Astrocyte (in vitro differentiated cells and primary cell): ENCODE measurements around the gene MMRN2. TPM values are rescaled to one million over a fixed set of nuclear protein-coding genes. Genes with fewer than 3 reads are reported as not detected.

ENCODE experiments used
- DNase-seq: peaks from one replicate; pipeline ENCODE4 v3.0.0-alpha.2; 2010; ENCODE audit warnings: low read depth
- FAIRE-seq: peaks from 2 replicates; lab custom pipeline; 2011; peaks lifted over from hg19 to GRCh38; lab: Jason Lieb, UNC
- H2AFZ ChIP-seq: 2 replicates; pipeline ENCODE4 v1.6.0; 2012; ENCODE audit warnings: low read depth, low read length, inconsistent platforms
- H3K27ac ChIP-seq: 2 replicates; pipeline ENCODE4 v1.5.1; 2011; ENCODE audit warnings: low read depth, low read length, inconsistent platforms
- H3K27me3 ChIP-seq: 2 replicates; pipeline ENCODE4 v1.6.0; 2011; ENCODE audit warnings: low read length, inconsistent platforms; ENCODE audit not compliant: insufficient read depth
- H3K36me3 ChIP-seq: 2 replicates; pipeline ENCODE4 v1.5.1; 2011; ENCODE audit warnings: low read length, inconsistent platforms; ENCODE audit not compliant: insufficient read depth
- H3K4me1 ChIP-seq: 2 replicates; pipeline ENCODE4 v1.5.1; 2011; ENCODE audit warnings: low read length, inconsistent platforms; ENCODE audit not compliant: insufficient read depth
- H3K4me2 ChIP-seq: 2 replicates; pipeline ENCODE4 v1.6.0; 2012; ENCODE audit warnings: low read length, inconsistent platforms
- H3K4me3 ChIP-seq: 2 replicates; pipeline ENCODE4 v1.5.1; 2011; ENCODE audit warnings: low read depth, mild to moderate bottlenecking, low read length, inconsistent platforms; ENCODE audit not compliant: insufficient read depth
- H3K79me2 ChIP-seq: 2 replicates; pipeline ENCODE4 v1.6.0; 2012; ENCODE audit warnings: mild to moderate bottlenecking, low read length, inconsistent platforms; ENCODE audit not compliant: insufficient read depth
- H3K9ac ChIP-seq: 2 replicates; pipeline ENCODE4 v1.6.0; 2012; ENCODE audit warnings: mild to moderate bottlenecking, low read length, inconsistent platforms
- H3K9me3 ChIP-seq: 2 replicates; pipeline ENCODE4 v1.5.1; 2012; ENCODE audit warnings: low read depth, mild to moderate bottlenecking, low read length, inconsistent platforms; ENCODE audit not compliant: insufficient read depth
- H4K20me1 ChIP-seq: 2 replicates; pipeline ENCODE4 v1.6.0; 2012; ENCODE audit warnings: low read length, inconsistent platforms; ENCODE audit not compliant: insufficient read depth
- H3K27ac Mint-ChIP-seq: one replicate; pipeline ENCODE4 v1.8.0; 2021; ENCODE audit warnings: mild to moderate bottlenecking, mixed read lengths; ENCODE audit not compliant: unreplicated experiment
- H3K27me3 Mint-ChIP-seq: one replicate; pipeline ENCODE4 v1.8.0; 2021; ENCODE audit warnings: low read depth, mixed read lengths; ENCODE audit not compliant: unreplicated experiment
- H3K36me3 Mint-ChIP-seq: one replicate; pipeline ENCODE4 v1.8.0; 2021; ENCODE audit warnings: low read depth, mixed read lengths; ENCODE audit not compliant: unreplicated experiment
- H3K4me1 Mint-ChIP-seq: one replicate; pipeline ENCODE4 v1.8.0; 2021; ENCODE audit warnings: low read depth, mixed read lengths; ENCODE audit not compliant: unreplicated experiment
- H3K4me3 Mint-ChIP-seq: one replicate; pipeline ENCODE4 v1.8.0; 2021; ENCODE audit warnings: mild to moderate bottlenecking, moderate library complexity, mixed read lengths; ENCODE audit not compliant: unreplicated experiment
- H3K9me3 Mint-ChIP-seq: one replicate; pipeline ENCODE4 v1.8.0; 2021; ENCODE audit warnings: mild to moderate bottlenecking, mixed read lengths; ENCODE audit not compliant: unreplicated experiment
- CTCF ChIP-seq: IDR thresholded peaks from 2 replicates; pipeline ENCODE4 v1.5.1; 2011; ENCODE audit warnings: low read depth, mild to moderate bottlenecking, inconsistent platforms, low read length, moderate library complexity; ENCODE audit not compliant: insufficient read depth
- EZH2 ChIP-seq: IDR thresholded peaks from 2 replicates; pipeline ENCODE4 v1.6.1; 2012; ENCODE audit warnings: mild to moderate bottlenecking, low read length, inconsistent platforms; ENCODE audit not compliant: insufficient read depth
- total RNA-seq: library from RNA; stranded (reverse); gene quantifications from 2 replicates; pipeline ENCODE4 v1.2.1, GENCODE V29; 2021

Gene MMRN2
- total RNA-seq, 1 donor from 2014 or later, result 0.27 TPM

GRCh38 chr10:86961481-86962091, 4.2 kb upstream of the MMRN2 start:
- Mint-ChIP-seq H3K4me3 (no peak overlapping the region), H3K9me3 (no peaks in the 10 kb centered on the region), H3K27ac (no peak overlapping the region), H3K27me3 (peaks cover 5% of the 10 kb centered on the region), H3K36me3 (peaks cover 3% of the 10 kb centered on the region), H3K4me1 (peaks cover 11% of the 10 kb centered on the region)
- Histone ChIP-seq H3K27me3 (no peaks in the 10 kb centered on the region), H3K4me2 (no peak overlapping the region), H2AFZ (no peak overlapping the region), H3K36me3 (no peaks in the 10 kb centered on the region), H3K27ac (no peak overlapping the region), H4K20me1 (no peaks in the 10 kb centered on the region), H3K9me3 (no peaks in the 10 kb centered on the region), H3K4me3 (no peak overlapping the region), H3K79me2 (no peaks in the 10 kb centered on the region), H3K4me1 (peaks cover 24% of the 10 kb centered on the region), H3K9ac (no peak overlapping the region)
- FAIRE-seq, result no peak
- TF ChIP-seq EZH2, result no peak
- no peak for TF ChIP-seq CTCF
- no peak for DNase-seq

- no peak for DNase-seq
- H3K27ac Mint-ChIP-seq, result no peak overlapping the region
- H3K4me3 Mint-ChIP-seq, result no peak overlapping the region
Measured at GRCh38 chr10:86960863-86961434, 3.5 kb upstream of the MMRN2 start.

GRCh38 chr10:86960003-86960862, 2.8 kb upstream of the MMRN2 start:
- Histone ChIP-seq H3K9ac (no peak overlapping the region), H3K4me2 (peak overlapping the region; percentile 34), H3K79me2 (no peaks in the 10 kb centered on the region), H3K36me3 (no peaks in the 10 kb centered on the region), H3K4me1 (peaks cover 20% of the 10 kb centered on the region), H3K27me3 (no peaks in the 10 kb centered on the region), H3K4me3 (no peak overlapping the region), H4K20me1 (no peaks in the 10 kb centered on the region), H3K9me3 (no peaks in the 10 kb centered on the region), H3K27ac (no peak overlapping the region), H2AFZ (no peak overlapping the region)
- DNase-seq, result no peak
- Mint-ChIP-seq H3K4me3 (no peak overlapping the region), H3K36me3 (peaks cover 3% of the 10 kb centered on the region), H3K9me3 (no peaks in the 10 kb centered on the region), H3K27ac (no peak overlapping the region), H3K27me3 (peaks cover 3% of the 10 kb centered on the region), H3K4me1 (peaks cover 7% of the 10 kb centered on the region)
- no peak for TF ChIP-seq EZH2
- peak; percentile 74 for TF ChIP-seq CTCF
- FAIRE-seq, result no peak

More at GRCh38 chr10:86960863-86961434, 3.5 kb upstream of the MMRN2 start:
- FAIRE-seq, result no peak
- Histone ChIP-seq H4K20me1 (no peaks in the 10 kb centered on the region), H3K27me3 (no peaks in the 10 kb centered on the region), H3K4me1 (peaks cover 20% of the 10 kb centered on the region), H3K27ac (no peak overlapping the region), H3K4me3 (no peak overlapping the region), H3K36me3 (no peaks in the 10 kb centered on the region), H3K79me2 (no peaks in the 10 kb centered on the region), H3K4me2 (no peak overlapping the region), H2AFZ (no peak overlapping the region), H3K9ac (no peak overlapping the region), H3K9me3 (no peaks in the 10 kb centered on the region)
- Mint-ChIP-seq H3K36me3 (peaks cover 3% of the 10 kb centered on the region), H3K4me1 (peaks cover 7% of the 10 kb centered on the region), H3K27me3 (peaks cover 5% of the 10 kb centered on the region), H3K9me3 (no peaks in the 10 kb centered on the region)
- no peak for TF ChIP-seq EZH2
